Loucy (cell line): ENCODE results near the gene CALU.

Experiments
- H2AFZ ChIP-seq: fragments of 200-600 bp; sonication (generic); 2 replicates; pipeline ENCODE4 v1.6.0; 2016; ENCODE audit warnings: antibody characterized with exemption, mild to moderate bottlenecking, low read length, moderate library complexity
- H3F3A ChIP-seq: fragments of 200-600 bp; 2 replicates; pipeline ENCODE4 v1.6.0; 2016; ENCODE audit warnings: antibody characterized with exemption, low read depth, mild to moderate bottlenecking
- H3K27me3 ChIP-seq: fragments of 200-600 bp; sonication (generic); 2 replicates; pipeline ENCODE4 v1.6.1; 2014; ENCODE audit warnings: low read length, mild to moderate bottlenecking; ENCODE audit not compliant: insufficient read depth, poor library complexity, severe bottlenecking
- H3K36me3 ChIP-seq: fragments of 200-600 bp; sonication (generic); 2 replicates; pipeline ENCODE4 v1.6.1; 2016; ENCODE audit warnings: low read length; ENCODE audit not compliant: insufficient read depth
- H3K4me1 ChIP-seq: fragments of 200-600 bp; sonication (generic); 2 replicates; pipeline ENCODE4 v1.5.1; 2014; ENCODE audit warnings: low read length, mild to moderate bottlenecking; ENCODE audit not compliant: insufficient read depth, poor library complexity, severe bottlenecking
- H3K4me2 ChIP-seq: fragments of 200-600 bp; sonication (generic); 2 replicates; pipeline ENCODE4 v1.6.0; 2014; ENCODE audit warnings: antibody characterized with exemption, low read length, low read depth, mild to moderate bottlenecking; ENCODE audit not compliant: poor library complexity, severe bottlenecking
- H3K4me3 ChIP-seq: fragments of 200-600 bp; sonication (generic); 2 replicates; pipeline ENCODE4 v1.5.1; 2014; ENCODE audit warnings: low read length, mild to moderate bottlenecking, mixed read lengths; ENCODE audit not compliant: poor library complexity, severe bottlenecking
- H3K79me2 ChIP-seq: fragments of 200-600 bp; sonication (generic); 2 replicates; pipeline ENCODE4 v1.6.1; 2014; ENCODE audit warnings: low read length; ENCODE audit not compliant: insufficient read depth
- H3K9ac ChIP-seq: fragments of 200-600 bp; sonication (generic); 2 replicates; pipeline ENCODE4 v1.6.0; 2014; ENCODE audit warnings: mild to moderate bottlenecking, low read depth, low read length, moderate library complexity; ENCODE audit not compliant: poor library complexity, severe bottlenecking
- H3K9me2 ChIP-seq: fragments of 200-600 bp; sonication (generic); replicated peaks from 2 replicates; pipeline ENCODE4 v1.6.1; 2016; ENCODE audit warnings: low read depth, low read length, mixed read lengths
- H3K9me3 ChIP-seq: fragments of 200-600 bp; sonication (generic); 2 replicates; pipeline ENCODE4 v1.6.1; 2014; ENCODE audit warnings: mild to moderate bottlenecking, antibody characterized with exemption, low read length, low read depth; ENCODE audit not compliant: insufficient read depth
- H4K20me1 ChIP-seq: fragments of 200-600 bp; sonication (generic); 2 replicates; pipeline ENCODE4 v1.6.0; 2014; ENCODE audit warnings: antibody characterized with exemption, low read length, mild to moderate bottlenecking; ENCODE audit not compliant: insufficient read depth, poor library complexity, severe bottlenecking
- CTCF ChIP-seq: fragments of 200-600 bp; sonication (generic); conservative IDR thresholded peaks from 2 replicates; pipeline ENCODE4 v1.5.1; 2014; ENCODE audit warnings: mild to moderate bottlenecking, antibody characterized with exemption, low read length
- EZH2phosphoT487 ChIP-seq: fragments of 200-600 bp; IDR thresholded peaks from 2 replicates; pipeline ENCODE4 v1.6.1; 2018; ENCODE audit warnings: antibody characterized with exemption, mild to moderate bottlenecking, moderate library complexity, borderline replicate concordance

CALU gene

GRCh38 chr7:128774029-128774689, 35.0 kb downstream of the CALU start:
- Histone ChIP-seq H3K9me2 (no peaks in the 10 kb centered on the region), H3K9me3 (no peaks in the 10 kb centered on the region), H3F3A (no peaks in the 10 kb centered on the region), H2AFZ (no peak overlapping the region), H4K20me1 (no peaks in the 10 kb centered on the region), H3K9ac (no peak overlapping the region), H3K27me3 (no peaks in the 10 kb centered on the region), H3K4me2 (no peak overlapping the region), H3K4me1 (no peaks in the 10 kb centered on the region), H3K36me3 (peaks cover 36% of the 10 kb centered on the region; the same call in 1 of the 2 replicates), H3K79me2 (no peaks in the 10 kb centered on the region), H3K4me3 (no peak overlapping the region)
- TF ChIP-seq CTCF: no peak
- no peak for TF ChIP-seq EZH2phosphoT487

- Histone ChIP-seq H3K9ac (no peak overlapping the region), H3K9me2 (no peaks in the 10 kb centered on the region), H3K27me3 (no peaks in the 10 kb centered on the region), H3K4me1 (no peaks in the 10 kb centered on the region), H3F3A (no peaks in the 10 kb centered on the region), H3K79me2 (no peaks in the 10 kb centered on the region), H4K20me1 (no peaks in the 10 kb centered on the region), H3K9me3 (no peaks in the 10 kb centered on the region), H3K36me3 (peaks cover 28% of the 10 kb centered on the region; the same call in 1 of the 2 replicates), H3K4me3 (no peak overlapping the region), H3K4me2 (no peak overlapping the region), H2AFZ (no peak overlapping the region)
- TF ChIP-seq CTCF (no peak), EZH2phosphoT487 (no peak)
Observed at GRCh38 chr7:128774921-128775320, 35.8 kb downstream of the CALU start.

GRCh38 chr7:128775744-128776474, 36.8 kb downstream of the CALU start, which contains the start of gene OPN1SW:
TSS of gene OPN1SW (minus strand) at chr7:128775794. CDS start at chr7:128775781, 13 bp downstream.
- Histone ChIP-seq H3K36me3 (peaks cover 18% of the 10 kb centered on the region; the same call in 1 of the 2 replicates), H3K9me2 (no peaks in the 10 kb centered on the region), H3K9me3 (no peaks in the 10 kb centered on the region), H3K4me1 (no peaks in the 10 kb centered on the region), H3K4me2 (no peak within 1 kb of the TSS), H3K9ac (no peak within 1 kb of the TSS), H3K79me2 (no peaks in the 10 kb centered on the region), H3K4me3 (no peak within 1 kb of the TSS), H2AFZ (no peak within 1 kb of the TSS), H4K20me1 (no peaks in the 10 kb centered on the region), H3K27me3 (no peaks in the 10 kb centered on the region), H3F3A (no peaks in the 10 kb centered on the region)
- no peak for TF ChIP-seq CTCF
- TF ChIP-seq EZH2phosphoT487: no peak
